ENCODE results near the gene CAGE1.
"Not testable (repeated sequence)": the region's sequence is repeated elsewhere in the genome, so short reads cannot be mapped to it uniquely, and the experiment has no call there.

Gene CAGE1

DNA sequence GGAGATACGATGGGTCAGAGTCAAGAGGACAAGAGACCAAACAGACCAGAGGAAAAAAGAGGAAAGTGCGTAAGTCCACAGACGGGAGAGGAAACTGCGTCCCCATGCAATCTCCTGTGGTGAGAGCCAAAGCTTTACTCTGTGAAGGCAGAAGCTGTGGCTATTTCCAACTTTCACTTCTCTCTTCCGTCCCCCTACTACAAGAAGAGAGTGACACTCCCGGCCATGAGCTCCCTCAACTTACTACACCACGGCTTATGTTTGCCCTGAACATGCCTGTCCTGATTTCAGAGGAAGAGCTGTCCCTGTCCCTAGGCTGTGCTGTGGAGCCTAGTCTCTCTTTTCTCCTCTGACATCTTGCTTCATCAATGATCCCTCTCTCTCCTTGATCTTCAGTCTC lies 65.0 kb downstream of the CAGE1 start:
- no peak overlapping the region for H3K4me3 ChIP-seq (ENCODE audit: low read depth, low read length)
- TF ChIP-seq, protein P1, sequence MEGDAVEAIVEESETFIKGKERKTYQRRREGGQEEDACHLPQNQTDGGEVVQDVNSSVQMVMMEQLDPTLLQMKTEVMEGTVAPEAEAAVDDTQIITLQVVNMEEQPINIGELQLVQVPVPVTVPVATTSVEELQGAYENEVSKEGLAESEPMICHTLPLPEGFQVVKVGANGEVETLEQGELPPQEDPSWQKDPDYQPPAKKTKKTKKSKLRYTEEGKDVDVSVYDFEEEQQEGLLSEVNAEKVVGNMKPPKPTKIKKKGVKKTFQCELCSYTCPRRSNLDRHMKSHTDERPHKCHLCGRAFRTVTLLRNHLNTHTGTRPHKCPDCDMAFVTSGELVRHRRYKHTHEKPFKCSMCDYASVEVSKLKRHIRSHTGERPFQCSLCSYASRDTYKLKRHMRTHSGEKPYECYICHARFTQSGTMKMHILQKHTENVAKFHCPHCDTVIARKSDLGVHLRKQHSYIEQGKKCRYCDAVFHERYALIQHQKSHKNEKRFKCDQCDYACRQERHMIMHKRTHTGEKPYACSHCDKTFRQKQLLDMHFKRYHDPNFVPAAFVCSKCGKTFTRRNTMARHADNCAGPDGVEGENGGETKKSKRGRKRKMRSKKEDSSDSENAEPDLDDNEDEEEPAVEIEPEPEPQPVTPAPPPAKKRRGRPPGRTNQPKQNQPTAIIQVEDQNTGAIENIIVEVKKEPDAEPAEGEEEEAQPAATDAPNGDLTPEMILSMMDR (IDR thresholded peaks at IDR 0.05; ENCODE audit: insufficient read depth, low read length, missing control alignments), result no peak
- ChIA-PET CTCF (interaction anchor here (1.0 kb wide), 1 partner anchor 17 kb away, joined by 3 read pairs; no protein-coding TSS in a partner anchor), POLR2A (interaction anchor here (1.3 kb wide), 1 partner anchor 11 kb away, joined by 3 read pairs; the partner anchor contains the start of gene SSR1)
- DNase-seq (ENCODE audit: low read depth, low spot score), result no peak

DNA sequence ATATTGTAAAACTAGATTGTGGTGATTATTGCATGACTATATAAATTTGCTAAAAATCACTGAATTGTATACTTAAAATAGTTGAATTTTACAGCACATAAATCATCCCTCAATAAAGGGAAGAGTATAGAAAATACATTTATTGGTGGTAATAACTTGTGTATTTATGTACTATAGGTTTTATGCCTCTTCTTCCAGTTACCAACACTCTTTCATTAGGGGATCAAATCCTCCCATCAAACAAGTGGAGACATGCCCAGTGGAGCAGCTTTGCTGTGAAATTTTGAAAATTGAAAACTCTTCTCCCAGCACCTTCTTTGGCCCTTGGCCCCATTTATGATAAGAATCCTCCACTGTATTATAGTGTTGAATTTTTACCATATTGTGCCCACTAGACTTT lies 66.5 kb downstream of the CAGE1 start:
- TF ChIP-seq, protein P1 (IDR thresholded peaks at IDR 0.05; ENCODE audit: insufficient read depth, low read length, missing control alignments), result no peak
- CTCF ChIA-PET, result no interaction called here
- H3K4me3 ChIP-seq (ENCODE audit: low read depth, low read length), result no peak overlapping the region
- DNase-seq (ENCODE audit: low read depth, low spot score), result no peak
- POLR2A ChIA-PET, result no interaction called here

DNA sequence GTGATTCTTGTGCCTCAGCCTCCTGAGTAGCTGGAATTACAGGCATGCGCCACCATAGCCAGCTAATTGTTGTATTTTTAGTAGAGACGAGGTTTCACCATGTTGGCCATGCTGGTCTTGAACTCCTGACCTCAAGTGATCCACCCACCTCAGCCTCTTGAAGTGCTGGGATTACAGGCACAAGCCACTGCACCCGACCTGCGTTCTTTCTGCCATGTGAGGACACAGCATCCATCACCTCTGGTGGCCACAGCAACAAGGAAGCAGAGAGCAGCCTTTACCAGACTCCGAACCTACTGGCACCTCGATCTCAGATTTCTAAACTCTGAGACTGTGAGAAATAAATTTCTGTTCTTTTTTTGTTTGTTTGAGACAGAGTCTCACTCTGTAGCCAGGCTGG lies 67.7 kb downstream of the CAGE1 start:
- CTCF ChIA-PET; DNase-seq (ENCODE audit: low read depth, low spot score); H3K4me3 ChIP-seq (ENCODE audit: low read depth, low read length); POLR2A ChIA-PET: not testable (repeated sequence)

DNA sequence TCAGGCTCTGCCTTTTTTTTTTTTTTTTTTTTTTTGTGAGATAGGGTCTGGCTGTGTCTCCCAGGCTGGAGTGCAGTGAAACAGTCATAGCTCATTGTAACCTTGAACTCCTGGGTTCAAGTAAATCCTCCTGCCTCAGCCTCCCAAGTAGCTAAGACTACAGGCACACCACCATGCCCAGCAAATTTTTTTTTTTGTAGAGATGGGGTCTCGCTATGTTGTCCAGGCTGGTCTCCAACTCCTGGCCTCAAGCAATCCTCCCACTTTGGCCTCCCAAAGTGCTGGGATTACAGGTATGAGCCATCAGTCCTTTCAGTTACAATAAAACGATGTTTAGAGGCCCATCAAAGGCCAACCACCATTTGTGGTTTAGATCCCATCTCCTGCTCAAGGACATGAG lies 70.1 kb downstream of the CAGE1 start:
- POLR2A ChIA-PET; H3K4me3 ChIP-seq (ENCODE audit: low read depth, low read length); DNase-seq (ENCODE audit: low read depth, low spot score); CTCF ChIA-PET: not testable (repeated sequence)

DNA sequence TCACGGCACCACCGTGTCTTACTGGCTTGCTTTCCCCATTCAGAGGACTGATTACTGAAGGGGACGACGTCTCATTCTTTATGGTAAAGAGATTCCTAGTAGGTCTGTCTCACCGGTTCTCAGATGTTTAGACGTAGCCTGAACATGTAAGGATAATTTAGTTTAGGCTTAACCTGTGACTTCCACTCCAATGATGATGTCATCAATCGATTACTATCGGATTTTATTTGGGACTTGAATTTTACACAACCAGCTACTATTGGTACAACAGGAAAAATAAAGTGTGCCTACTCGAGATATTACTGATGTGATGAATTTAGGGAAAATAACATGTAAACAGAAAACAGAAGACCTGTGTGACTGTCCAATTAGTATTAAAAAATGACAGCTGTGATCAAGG lies 72.0 kb downstream of the CAGE1 start:
- no peak overlapping the region for H3K4me3 ChIP-seq (ENCODE audit: low read depth, low read length)
- ChIA-PET CTCF (no interaction called here), POLR2A (interaction anchor here (1.6 kb wide), 1 partner anchor 15 kb away, joined by 3 read pairs; no protein-coding TSS in a partner anchor)
- no peak for DNase-seq (ENCODE audit: low read depth, low spot score)
- TF ChIP-seq, protein P1 (IDR thresholded peaks at IDR 0.05; ENCODE audit: insufficient read depth, low read length, missing control alignments), result no peak

DNA sequence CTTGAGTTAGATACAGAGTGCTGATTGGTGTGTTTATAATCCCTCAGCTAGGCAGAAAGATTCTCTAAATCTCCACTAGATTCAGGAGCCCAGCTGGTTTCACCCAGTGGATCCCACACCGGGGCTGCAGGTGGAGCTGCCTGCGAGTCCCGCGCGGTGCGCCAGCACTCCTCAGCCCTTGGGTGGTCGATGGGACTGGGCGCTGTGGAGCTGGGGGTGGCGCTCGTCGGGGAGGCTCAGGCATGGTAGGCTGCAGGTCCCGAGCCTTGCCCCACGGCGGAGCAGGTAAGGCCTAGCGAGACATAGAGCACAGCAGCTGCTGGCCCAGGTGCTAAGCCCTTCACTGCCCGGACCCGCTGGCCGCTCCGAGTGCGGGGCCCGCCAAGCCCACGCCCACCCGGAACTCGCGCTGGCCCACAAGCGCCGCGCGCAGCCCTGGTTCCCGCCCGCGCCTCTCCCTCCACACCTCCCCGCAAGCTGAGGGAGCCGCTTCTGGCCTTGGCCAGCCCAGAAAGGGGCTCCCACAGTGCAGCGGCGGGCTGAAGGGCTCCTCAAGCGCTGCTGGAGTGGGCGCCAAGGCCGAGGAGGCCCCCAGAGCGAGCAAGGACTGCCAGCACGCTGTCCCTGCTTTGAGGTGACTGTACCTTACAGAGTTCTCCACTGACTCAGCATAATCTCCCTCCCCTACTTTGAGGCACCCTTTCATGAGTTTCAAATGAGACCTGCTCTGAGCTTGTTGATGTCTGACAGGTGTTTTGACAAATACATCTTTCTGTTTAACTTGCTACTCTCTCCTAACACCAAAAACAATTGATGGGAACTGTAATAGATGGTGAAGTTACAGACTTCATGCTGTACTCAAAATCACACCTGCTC lies 72.6 kb downstream of the CAGE1 start:
- TF ChIP-seq, protein P1 (IDR thresholded peaks at IDR 0.05; ENCODE audit: insufficient read depth, low read length, missing control alignments), result no peak
- ChIA-PET CTCF (no interaction called here), POLR2A (interaction anchor here (1.6 kb wide), 1 partner anchor 15 kb away, joined by 3 read pairs; no protein-coding TSS in a partner anchor)
- DNase-seq (ENCODE audit: low read depth, low spot score), result no peak
- no peak overlapping the region for H3K4me3 ChIP-seq (ENCODE audit: low read depth, low read length)

DNA sequence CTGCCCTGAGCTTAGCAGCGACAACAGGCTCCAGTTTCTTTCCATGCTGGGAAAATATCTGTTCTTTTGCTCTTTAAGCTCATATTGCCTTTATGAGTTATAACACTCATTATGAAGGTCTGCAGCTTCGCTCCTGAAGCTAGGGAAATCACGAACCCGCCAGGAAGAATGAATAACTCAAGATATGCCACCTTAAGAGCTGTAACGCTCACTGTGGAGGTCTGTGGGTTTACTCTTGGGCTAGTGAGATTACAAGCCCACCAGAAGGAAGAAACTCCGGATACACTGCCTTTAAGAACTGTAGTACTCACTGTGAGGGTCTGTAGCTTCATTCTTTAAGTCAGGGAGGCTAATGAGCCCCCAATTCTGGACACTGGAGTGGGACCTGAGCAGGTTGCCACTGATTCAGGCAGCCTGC lies 73.6 kb downstream of the CAGE1 start:
- POLR2A ChIA-PET, result interaction anchor here (0.9 to 1.6 kb wide), 2 partner anchors 16 to 74 kb away, joined by 3 read pairs; partner anchors contain the start of genes CAGE1 and RIOK1
- TF ChIP-seq, protein P1 (IDR thresholded peaks at IDR 0.05; ENCODE audit: insufficient read depth, low read length, missing control alignments), result no peak
- CTCF ChIA-PET, result no interaction called here
- H3K4me3 ChIP-seq (ENCODE audit: low read depth, low read length), result no peak overlapping the region
- DNase-seq (ENCODE audit: low read depth, low spot score), result no peak

DNA sequence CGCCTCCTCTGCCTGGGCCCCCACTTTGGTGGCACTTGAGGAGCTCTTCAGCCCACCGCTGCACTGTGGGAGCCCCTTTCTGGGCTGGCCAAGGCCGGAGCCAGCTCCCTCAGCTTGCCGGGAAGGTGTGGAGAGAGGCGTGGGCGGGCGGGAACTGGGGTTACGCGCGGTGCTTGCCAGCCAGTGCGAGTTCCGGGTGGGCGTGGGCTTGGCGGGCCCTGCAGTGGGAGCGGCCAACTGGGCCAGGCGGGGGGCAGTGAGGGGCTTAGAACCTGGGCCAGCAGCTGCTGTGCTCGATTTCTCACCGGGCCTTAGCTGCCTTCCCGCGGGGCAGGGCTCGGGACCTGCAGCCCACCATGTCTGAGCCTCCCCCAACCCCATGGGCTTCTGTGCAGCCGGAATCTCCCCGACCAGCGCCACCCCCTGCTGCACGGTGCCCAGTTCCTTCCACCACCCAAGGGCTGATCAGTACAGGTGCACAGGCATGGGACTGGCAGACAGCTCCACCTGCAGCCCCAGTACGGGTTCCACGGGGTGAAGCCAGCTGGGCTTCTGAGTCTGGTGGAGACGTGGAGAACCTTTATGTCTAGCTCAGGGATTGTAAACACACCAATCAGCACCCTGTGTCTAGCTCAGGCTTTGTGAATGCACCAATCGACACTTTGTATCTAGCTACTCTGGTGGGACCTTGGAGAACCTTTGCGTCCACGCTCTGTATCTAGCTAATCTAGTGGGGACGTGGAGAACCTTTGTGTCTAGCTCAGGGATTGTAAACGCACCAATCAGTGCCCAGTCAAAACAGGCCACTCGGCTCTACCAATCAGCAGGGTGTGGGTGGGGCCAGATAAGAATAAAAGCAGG lies 74.2 kb downstream of the CAGE1 start:
- DNase-seq (ENCODE audit: low read depth, low spot score); CTCF ChIA-PET; H3K4me3 ChIP-seq (ENCODE audit: low read depth, low read length): not testable (repeated sequence)
- POLR2A ChIA-PET, result interaction anchor here (0.9 kb wide), 1 partner anchor 75 kb away, joined by 3 read pairs; the partner anchor contains the start of genes CAGE1 and RIOK1

Measured in AG04449 (cell line).